Mesothelial cell of epicardium (in vitro differentiated cells): ENCODE results near the gene ANAPC2. TPM values are rescaled to one million over a fixed set of nuclear protein-coding genes. Genes with fewer than 3 reads are reported as not detected.

ENCODE experiments used
- DNase-seq, 2 experiments: peaks; one replicate each; pipeline ENCODE4 v3.0.0; 2021; ENCODE audit warnings: low spot score in 2 of 2; ENCODE audit not compliant: unreplicated experiment in 2 of 2
- H3K27ac Mint-ChIP-seq: 2 replicates; pipeline ENCODE4 v1.8.0; 2021; ENCODE audit warnings: mixed read lengths
- H3K27me3 Mint-ChIP-seq: 2 replicates; pipeline ENCODE4 v1.8.0; 2021; ENCODE audit warnings: low read depth, mixed read lengths
- H3K36me3 Mint-ChIP-seq: 2 replicates; pipeline ENCODE4 v1.8.0; 2021; ENCODE audit warnings: mixed read lengths
- H3K4me1 Mint-ChIP-seq: 2 replicates; pipeline ENCODE4 v1.8.0; 2021; ENCODE audit warnings: mixed read lengths
- H3K4me3 Mint-ChIP-seq: 2 replicates; pipeline ENCODE4 v1.8.0; 2021; ENCODE audit warnings: mild to moderate bottlenecking, moderate library complexity, mixed read lengths
- H3K9me3 Mint-ChIP-seq: 2 replicates; pipeline ENCODE4 v1.8.0; 2021; ENCODE audit warnings: mixed read lengths
- CTCF ChIP-seq: fragments of 200-600 bp; sonication (generic); IDR thresholded peaks from one replicate; pipeline ENCODE4 v1.5.0; 2021; ENCODE audit warnings: antibody characterized with exemption; ENCODE audit not compliant: unreplicated experiment
- total RNA-seq: library from RNA; stranded (reverse); gene quantifications from 3 replicates; pipeline ENCODE4 v1.2.1, GENCODE V29; 2021

The ANAPC2 gene
- total RNA-seq, 1 donor from 2014 or later, result 89.3 TPM

- no peaks in the 10 kb centered on the region for H3K27me3 Mint-ChIP-seq
- H3K4me3 Mint-ChIP-seq, result no peak overlapping the region
- peaks cover 8% of the 10 kb centered on the region for H3K36me3 Mint-ChIP-seq
- no peaks in the 10 kb centered on the region for H3K9me3 Mint-ChIP-seq
- H3K4me1 Mint-ChIP-seq, result peaks cover 17% of the 10 kb centered on the region
- H3K27ac Mint-ChIP-seq, result no peak overlapping the region
- TF ChIP-seq CTCF, result no peak
- DNase-seq, result no peak
Measured at GRCh38 chr9:137183980-137184595, 4.3 kb downstream of the ANAPC2 start.

- Mint-ChIP-seq H3K27ac (no peak overlapping the region), H3K4me1 (peaks cover 13% of the 10 kb centered on the region), H3K36me3 (peaks cover 6% of the 10 kb centered on the region)
Measured at GRCh38 chr9:137182836-137183235, 5.5 kb downstream of the ANAPC2 start.

GRCh38 chr9:137181680-137182079 is 6.7 kb downstream of the ANAPC2 start:
- H3K27ac Mint-ChIP-seq, result no peak overlapping the region
- H3K36me3 Mint-ChIP-seq, result peaks cover 11% of the 10 kb centered on the region
- no peak overlapping the region for H3K4me3 Mint-ChIP-seq
- H3K27me3 Mint-ChIP-seq, result no peaks in the 10 kb centered on the region
- H3K9me3 Mint-ChIP-seq, result no peaks in the 10 kb centered on the region
- H3K4me1 Mint-ChIP-seq, result peaks cover 2% of the 10 kb centered on the region
- TF ChIP-seq CTCF, result no peak
- DNase-seq, result no peak

More at GRCh38 chr9:137182836-137183235, 5.5 kb downstream of the ANAPC2 start:
- Mint-ChIP-seq H3K9me3 (no peaks in the 10 kb centered on the region), H3K4me3 (no peak overlapping the region), H3K27me3 (no peaks in the 10 kb centered on the region)
- DNase-seq, result no peak
- no peak for TF ChIP-seq CTCF

GRCh38 chr9:137180491-137180890 is 7.9 kb downstream of the ANAPC2 start:
- no peak for DNase-seq
- Mint-ChIP-seq H3K27me3 (peaks cover 11% of the 10 kb centered on the region), H3K4me3 (no peak overlapping the region), H3K36me3 (peaks cover 11% of the 10 kb centered on the region), H3K4me1 (no peaks in the 10 kb centered on the region), H3K9me3 (no peaks in the 10 kb centered on the region), H3K27ac (no peak overlapping the region)
- no peak for TF ChIP-seq CTCF

- Mint-ChIP-seq H3K27me3 (peaks cover 18% of the 10 kb centered on the region), H3K36me3 (peaks cover 11% of the 10 kb centered on the region), H3K9me3 (no peaks in the 10 kb centered on the region), H3K27ac (no peak overlapping the region), H3K4me3 (no peak overlapping the region), H3K4me1 (no peaks in the 10 kb centered on the region)
- TF ChIP-seq CTCF, result no peak
- no peak for DNase-seq
Measured at GRCh38 chr9:137179761-137180160, 8.6 kb downstream of the ANAPC2 start.
